A673 (cell line): ENCODE results near the gene WDR26. TPM values are rescaled to one million over a fixed set of nuclear protein-coding genes. Genes with fewer than 3 reads are reported as not detected.

Experiments
- BruUV-seq: library from RNA; stranded (reverse); fragments of 400-500 nt; replicated peaks from 2 replicates; lab custom pipeline; 2021; lab: Mats Ljungman, UMichigan
- CTCF ChIA-PET: fragments of 300-600 bp; sonication (Branson Sonifier 250); formaldehyde crosslinking; loops from one replicate; lab custom pipeline; 2022; ENCODE audit warnings: antibody characterized with exemption; lab: Charles Lee
- POLR2A ChIA-PET: fragments of 300-600 bp; sonication (Branson Sonifier 250); formaldehyde crosslinking; loops from one replicate; lab custom pipeline; 2022; ENCODE audit warnings: antibody characterized with exemption; ENCODE audit not compliant: low non-redundant PET; lab: Charles Lee
- DNase-seq: peaks from one replicate; pipeline ENCODE4 v3.0.0-alpha.2; 2015; ENCODE audit warnings: low spot score
- H3K27ac ChIP-seq: fragments of 200-600 bp; sonication (generic); 2 replicates; pipeline ENCODE4 v1.5.1; 2016; ENCODE audit warnings: mixed run types, low read depth, mild to moderate bottlenecking, mixed read lengths, antibody characterized with exemption, low read length; ENCODE audit not compliant: poor library complexity, severe bottlenecking
- H3K27me3 ChIP-seq: fragments of 200-600 bp; sonication (generic); replicated peaks from 2 replicates; pipeline ENCODE4 v1.6.1; 2017; ENCODE audit warnings: mixed run types, low read depth, mild to moderate bottlenecking, mixed read lengths, antibody characterized with exemption, low read length; ENCODE audit not compliant: insufficient read depth, poor library complexity
- H3K36me3 ChIP-seq: fragments of 200-600 bp; sonication (generic); 2 replicates; pipeline ENCODE4 v1.6.1; 2016; ENCODE audit warnings: mixed run types, mild to moderate bottlenecking, mixed read lengths, antibody characterized with exemption, low read length; ENCODE audit not compliant: insufficient read depth, poor library complexity, severe bottlenecking
- H3K4me1 ChIP-seq: fragments of 200-600 bp; sonication (generic); 2 replicates; pipeline ENCODE4 v1.6.1; 2017; ENCODE audit warnings: mixed run types, mild to moderate bottlenecking, mixed read lengths, antibody characterized with exemption, low read length; ENCODE audit not compliant: insufficient read depth, poor library complexity, severe bottlenecking
- H3K4me3 ChIP-seq: fragments of 200-600 bp; sonication (generic); 2 replicates; pipeline ENCODE4 v1.5.1; 2016; ENCODE audit warnings: low read depth, mixed run types, mild to moderate bottlenecking, mixed read lengths, low read length; ENCODE audit not compliant: poor library complexity, severe bottlenecking
- H3K9me3 ChIP-seq: fragments of 200-600 bp; sonication (generic); 2 replicates; pipeline ENCODE4 v1.6.1; 2016; ENCODE audit warnings: mixed run types, low read depth, mild to moderate bottlenecking, mixed read lengths, antibody characterized with exemption, low read length; ENCODE audit not compliant: poor library complexity, severe bottlenecking
- CTCF ChIP-seq: fragments of 300-800, 200-600 bp; sonication (generic); conservative IDR thresholded peaks from 2 replicates; pipeline ENCODE4 v1.5.1; 2017; ENCODE audit warnings: low read depth, mild to moderate bottlenecking, antibody characterized with exemption, low read length, moderate library complexity, mixed read lengths
- EZH2 ChIP-seq: fragments of 200-600 bp; sonication (generic); IDR thresholded peaks from 2 replicates; pipeline ENCODE4 v1.6.1; 2017; ENCODE audit warnings: borderline replicate concordance, low read depth, mild to moderate bottlenecking, mixed read lengths, antibody characterized with exemption, low read length; ENCODE audit not compliant: poor library complexity, severe bottlenecking
- intact Hi-C: fragments of 100-400 bp; cut with micrococcal nuclease; formaldehyde crosslinking; loops from one replicate; pipeline ENCODE4 v1.10.0; 2022; ENCODE audit not compliant: unreplicated experiment
- total RNA-seq: library from RNA; stranded (reverse); gene quantifications from 2 replicates; pipeline ENCODE4 v1.2.3, GENCODE V29; 2021

Gene WDR26
- total RNA-seq, 1 experiment from 2014 or later = 73.5 TPM

GRCh38 chr1:224390517-224390916 lies 44.1 kb downstream of the WDR26 start:
- POLR2A ChIA-PET = no interaction called here
- TF ChIP-seq CTCF (no peak), EZH2 (no peak)

GRCh38 chr1:224387943-224388342 lies 46.7 kb downstream of the WDR26 start:
- ChIA-PET POLR2A (no interaction called here), CTCF (no interaction called here)
- Histone ChIP-seq H3K36me3 (peaks cover 63% of the 10 kb centered on the region), H3K27me3 (no peaks in the 10 kb centered on the region), H3K4me1 (no peaks in the 10 kb centered on the region), H3K9me3 (no peaks in the 10 kb centered on the region), H3K4me3 (no peak overlapping the region), H3K27ac (no peak overlapping the region)
- intact Hi-C loops = no loop called here
- no peak for DNase-seq
- no TSS peak for BruUV-seq
- TF ChIP-seq CTCF (no peak), EZH2 (no peak)

More at GRCh38 chr1:224390517-224390916, 44.1 kb downstream of the WDR26 start:
- BruUV-seq = no TSS peak
- Histone ChIP-seq H3K4me3 (no peak overlapping the region), H3K36me3 (peaks cover 87% of the 10 kb centered on the region), H3K9me3 (no peaks in the 10 kb centered on the region), H3K27me3 (no peaks in the 10 kb centered on the region), H3K4me1 (no peaks in the 10 kb centered on the region), H3K27ac (no peak overlapping the region)
- no peak for DNase-seq
- CTCF ChIA-PET = no interaction called here
- intact Hi-C loops = no loop called here

- Histone ChIP-seq H3K4me1 (no peaks in the 10 kb centered on the region), H3K36me3 (peaks cover 58% of the 10 kb centered on the region), H3K4me3 (no peak overlapping the region), H3K9me3 (no peaks in the 10 kb centered on the region), H3K27me3 (no peaks in the 10 kb centered on the region), H3K27ac (no peak overlapping the region)
- TF ChIP-seq CTCF (no peak), EZH2 (no peak)
- ChIA-PET CTCF (no interaction called here), POLR2A (no interaction called here)
- BruUV-seq = no TSS peak
- intact Hi-C loops = no loop called here
- no peak for DNase-seq
These were observed 47.2 kb downstream of the WDR26 start for GRCh38 chr1:224387302-224387912.
